IPS DF 4.7 (cell line): ENCODE results near the gene TSPAN15.
"Not testable (repeated sequence)": the region's sequence is repeated elsewhere in the genome, so short reads cannot be mapped to it uniquely, and the experiment has no call there.

Experiments
- DNase-seq: peaks from one replicate; pipeline ENCODE4 v3.0.0-alpha.2; 2013; ENCODE audit warnings: low spot score; ENCODE audit errors: extremely low read depth

Gene TSPAN15

DNA sequence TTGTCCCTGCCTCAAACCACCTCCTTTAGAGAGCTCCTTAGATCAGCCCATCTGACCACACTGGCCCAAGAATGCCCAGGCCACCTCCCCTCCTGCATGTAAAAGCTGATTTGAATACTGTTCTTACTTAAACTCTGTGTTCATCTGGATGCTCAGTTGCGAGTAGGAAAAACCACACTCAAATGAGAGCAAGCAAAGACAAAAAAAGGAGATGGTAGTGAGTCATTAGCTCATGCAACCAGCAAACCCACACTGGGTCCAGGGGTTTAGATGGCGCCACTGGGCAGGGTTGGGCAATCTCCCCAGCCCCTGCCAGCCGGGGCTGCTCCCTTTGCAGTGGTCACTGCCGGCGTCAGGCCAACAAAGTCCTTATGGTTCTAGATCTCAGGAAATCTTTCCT is 32.7 kb downstream of the TSPAN15 start:
- no peak for DNase-seq

DNA sequence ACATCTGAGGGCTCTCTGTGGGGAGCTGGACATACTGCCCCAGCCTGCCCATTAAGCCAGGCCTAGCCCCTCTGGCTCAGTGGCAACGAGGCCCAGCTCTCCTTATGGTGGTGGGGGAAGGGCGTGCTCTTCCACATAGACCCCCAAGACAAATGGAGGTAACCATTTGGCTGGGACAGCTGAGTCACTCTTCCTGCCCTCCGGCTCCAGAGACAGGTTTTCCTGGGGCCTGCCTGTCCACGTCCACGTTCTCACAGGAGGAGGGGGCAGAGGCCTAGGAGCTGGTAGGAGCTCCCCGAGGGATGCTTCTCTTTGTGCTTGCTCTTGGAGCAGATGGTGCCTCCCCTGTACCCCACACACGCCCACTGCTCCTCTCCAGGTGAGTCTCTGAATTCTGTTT is 33.5 kb downstream of the TSPAN15 start:
- no peak for DNase-seq

DNA sequence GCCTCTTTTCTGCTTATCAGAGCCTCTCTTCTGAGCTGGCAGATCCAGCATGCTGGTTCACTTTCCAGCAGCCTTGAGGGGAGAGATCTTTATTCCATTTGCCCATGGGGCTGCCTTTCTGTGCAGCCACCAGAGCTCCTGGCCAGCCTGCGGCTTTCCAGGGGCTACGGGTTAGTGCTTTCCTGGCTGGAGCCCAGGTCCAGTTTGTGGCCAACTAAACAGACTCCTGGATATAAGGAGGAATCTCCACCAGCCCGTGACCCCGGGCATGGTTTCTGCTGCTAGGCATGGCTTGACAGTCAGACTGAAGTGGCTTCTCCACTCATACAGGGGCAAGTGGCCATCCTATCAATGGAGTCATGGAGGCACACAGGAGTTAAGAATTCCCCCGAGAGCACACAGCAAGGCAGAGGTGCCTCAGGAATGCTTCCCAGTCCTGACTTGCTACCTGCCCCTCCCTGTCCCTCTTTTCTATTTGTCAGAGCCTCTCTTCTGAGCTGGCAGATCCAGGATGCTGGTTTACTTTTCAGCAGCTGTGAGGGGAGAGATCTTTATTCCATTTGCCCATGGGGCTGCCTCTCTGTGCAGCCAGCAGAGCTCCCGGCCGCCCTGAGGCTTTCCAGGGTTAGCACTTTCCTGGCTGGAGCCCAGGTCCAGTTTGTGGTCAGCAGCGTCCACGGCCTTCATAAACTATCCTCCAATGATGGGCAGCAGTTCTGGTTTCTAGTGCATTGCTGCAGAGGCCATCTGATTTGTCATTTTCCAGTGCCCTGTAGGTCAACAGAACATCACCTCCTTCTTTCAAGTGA is 35.9 kb downstream of the TSPAN15 start:
- no peak for DNase-seq

DNA sequence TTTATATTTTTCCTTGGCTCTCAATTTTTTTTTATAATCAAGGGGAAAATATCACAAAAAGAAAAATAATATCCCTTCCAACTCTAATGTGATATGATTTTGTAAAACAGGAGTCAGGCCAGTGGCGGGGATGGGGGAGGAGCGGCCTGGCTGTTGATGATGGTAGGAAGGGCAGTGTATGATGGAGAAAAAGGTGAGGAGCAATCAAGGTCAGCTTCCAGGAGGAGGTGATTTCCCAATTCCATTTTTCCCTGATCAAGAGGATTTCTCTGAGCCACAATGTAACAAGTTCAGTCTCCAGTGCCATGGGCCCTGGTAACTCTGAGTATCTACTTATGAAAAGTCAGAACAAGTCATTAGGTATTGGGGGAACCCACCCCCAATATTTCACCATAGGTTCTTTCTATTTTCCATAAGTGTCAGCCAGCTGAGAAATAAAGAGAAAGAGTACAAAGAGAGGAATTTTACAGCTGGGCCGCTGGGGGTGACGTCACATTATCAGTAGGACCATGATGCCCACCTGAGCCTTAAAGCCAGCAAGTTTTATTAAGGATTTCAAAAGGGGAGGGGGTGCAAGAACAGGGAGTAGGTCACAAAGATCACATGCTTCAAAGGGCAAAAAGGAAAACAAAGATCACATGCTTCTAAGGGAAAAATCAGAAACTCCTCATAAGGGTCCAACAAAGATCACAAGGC is 37.0 kb downstream of the TSPAN15 start:
- DNase-seq, result not testable (repeated sequence)

DNA sequence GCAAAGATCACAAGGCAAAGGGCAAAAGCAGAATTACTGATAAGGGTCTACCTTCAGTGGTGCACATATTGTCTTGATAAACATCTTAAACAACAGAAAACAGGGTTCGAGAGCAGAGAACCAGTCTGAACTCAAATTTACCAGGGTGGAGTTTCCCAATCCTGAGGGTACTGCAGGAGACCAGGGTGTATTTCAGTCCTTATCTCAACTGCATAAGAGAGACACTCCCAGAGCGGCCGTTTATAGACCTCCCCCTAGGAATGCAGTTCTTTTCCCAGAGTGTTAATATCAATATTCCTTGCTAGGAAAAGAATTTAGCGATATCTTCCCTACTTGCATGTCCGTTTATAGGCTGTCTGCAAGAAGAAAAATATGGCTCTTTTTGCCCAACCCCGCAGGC is 37.6 kb downstream of the TSPAN15 start:
- DNase-seq, result not testable (repeated sequence)

DNA sequence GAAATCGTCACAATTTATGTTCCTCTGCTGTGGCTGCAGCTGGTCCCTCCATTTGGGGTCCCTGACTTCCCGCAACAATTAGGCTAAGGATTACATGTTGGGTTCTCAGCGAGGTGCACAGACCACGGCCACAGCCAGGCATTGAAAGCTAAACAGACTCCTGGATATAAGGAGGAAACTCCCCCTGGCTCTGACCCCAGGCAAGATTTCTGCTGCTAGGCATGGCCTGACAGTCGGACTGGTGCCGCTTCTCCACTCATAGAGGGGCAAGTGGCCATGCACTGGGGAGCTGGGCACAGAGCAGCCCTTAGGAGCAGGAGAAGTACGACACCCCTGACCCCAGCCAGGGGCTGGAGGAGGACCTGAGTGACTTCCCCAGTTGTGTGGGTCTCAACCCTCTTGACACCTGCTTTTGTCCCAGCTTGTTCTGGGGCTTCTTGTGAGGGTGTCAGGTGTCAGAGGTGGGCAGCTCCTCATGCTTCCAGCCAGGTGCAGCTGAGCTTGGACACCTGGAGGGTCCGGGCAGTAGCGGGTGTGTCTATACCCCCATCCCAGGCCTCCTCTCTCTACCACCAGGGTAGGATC is 38.3 kb downstream of the TSPAN15 start:
- no peak for DNase-seq

DNA sequence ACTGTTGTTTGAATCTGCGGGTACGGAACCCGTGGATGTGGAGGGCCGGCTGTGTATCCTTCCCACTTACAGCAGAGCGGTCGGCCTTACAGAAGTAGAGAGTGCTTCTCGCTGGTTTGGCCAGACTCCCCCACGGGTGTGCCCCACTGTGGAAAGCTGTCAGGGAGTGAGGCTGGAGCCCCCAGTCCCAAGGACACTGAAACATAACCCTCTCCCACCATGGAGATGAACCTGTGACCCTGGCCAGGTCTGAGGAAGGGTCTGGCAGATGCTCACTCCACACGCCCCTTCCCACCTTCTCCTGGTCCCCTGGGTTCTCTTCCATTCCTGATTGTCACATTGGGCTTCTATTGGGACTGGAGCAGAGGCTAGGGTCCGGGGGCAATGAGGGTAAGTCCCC is 39.6 kb downstream of the TSPAN15 start:
- DNase-seq, result no peak

DNA sequence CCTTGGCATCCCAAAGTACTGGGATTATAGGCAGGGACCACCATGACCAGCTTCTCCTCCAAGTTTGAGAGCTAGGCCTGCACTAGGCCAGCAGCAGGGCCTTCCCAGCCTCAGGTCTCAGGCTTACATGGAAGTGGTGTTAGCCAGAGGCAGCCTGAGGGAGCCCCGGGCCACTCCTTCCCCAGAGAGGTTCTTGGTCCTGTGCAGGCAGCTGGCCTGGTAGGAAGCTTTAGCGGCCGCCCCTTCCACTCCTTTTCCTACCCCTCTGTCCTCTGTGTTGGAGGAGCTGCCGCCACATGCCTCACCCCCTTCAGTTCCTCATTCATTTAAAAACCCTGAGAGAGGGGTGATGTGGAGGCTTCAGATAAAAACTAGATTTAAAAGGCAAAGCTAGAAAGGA is 40.3 kb downstream of the TSPAN15 start:
- no peak for DNase-seq

DNA sequence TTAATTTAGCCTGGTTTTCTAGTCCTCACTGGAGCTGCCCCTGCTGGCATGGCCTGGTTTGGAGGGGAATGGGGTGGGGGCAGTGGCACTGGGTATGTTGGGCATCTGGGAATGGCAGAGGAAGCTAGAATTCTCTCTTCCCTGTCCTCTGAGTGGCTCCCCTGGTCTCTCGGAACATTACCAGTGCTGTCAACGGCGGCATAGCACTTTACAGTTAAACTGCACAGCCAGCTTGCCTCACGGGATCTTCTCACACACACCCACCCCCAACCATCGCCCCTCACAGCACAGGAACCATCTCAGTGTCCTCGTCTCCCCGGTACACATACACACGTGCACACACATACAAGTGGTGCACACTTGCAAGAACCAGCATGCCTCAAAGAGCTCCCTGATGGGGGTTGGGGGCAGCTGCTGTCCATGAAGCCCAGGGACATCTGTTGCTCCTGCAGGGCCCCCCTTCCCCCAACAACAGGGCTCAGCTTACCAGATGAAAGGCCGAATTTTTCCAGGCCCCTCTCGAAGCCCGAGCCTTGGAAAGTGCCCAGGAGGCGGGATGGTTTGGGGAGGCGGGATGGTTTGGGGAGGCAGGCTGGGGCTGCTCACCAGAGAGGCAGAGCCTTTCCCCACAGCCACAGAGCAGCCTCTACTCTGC is 41.0 kb downstream of the TSPAN15 start:
- no peak for DNase-seq

DNA sequence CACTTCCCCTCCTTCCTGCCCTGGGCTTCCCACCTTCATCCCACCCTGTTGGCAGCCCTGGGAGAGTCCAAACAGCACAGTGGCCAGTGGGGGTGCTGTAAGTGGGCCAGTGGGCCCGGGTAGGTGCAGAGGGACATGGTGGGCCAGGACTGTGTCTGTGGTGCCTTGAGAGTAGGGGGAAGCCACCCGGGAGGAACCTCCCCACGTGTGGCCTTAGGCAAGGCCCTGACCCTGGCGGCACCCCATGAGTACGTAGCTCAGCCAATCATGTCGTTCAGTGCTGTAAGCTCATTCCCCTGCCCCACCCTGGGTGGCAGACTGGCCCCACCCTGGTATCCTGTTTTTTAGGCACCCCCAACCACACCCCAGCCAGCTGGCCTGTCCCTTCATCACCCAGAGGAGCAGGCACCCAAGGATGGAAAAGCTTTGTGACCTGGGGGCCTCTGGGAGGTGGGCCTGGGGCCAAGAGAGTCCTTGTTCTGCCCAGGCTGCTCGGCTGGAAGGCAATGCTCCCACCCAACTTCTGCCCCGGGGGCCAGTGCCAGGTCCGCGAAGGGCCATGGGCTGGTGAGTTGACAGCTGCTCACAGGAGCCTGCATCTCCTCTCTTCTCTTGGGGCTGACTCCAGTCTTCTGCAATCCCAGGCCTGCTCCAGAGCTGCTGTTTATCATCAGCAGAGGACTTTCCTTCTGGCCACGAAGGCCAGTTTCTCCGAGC is 41.6 kb downstream of the TSPAN15 start:
- DNase-seq, result no peak

DNA sequence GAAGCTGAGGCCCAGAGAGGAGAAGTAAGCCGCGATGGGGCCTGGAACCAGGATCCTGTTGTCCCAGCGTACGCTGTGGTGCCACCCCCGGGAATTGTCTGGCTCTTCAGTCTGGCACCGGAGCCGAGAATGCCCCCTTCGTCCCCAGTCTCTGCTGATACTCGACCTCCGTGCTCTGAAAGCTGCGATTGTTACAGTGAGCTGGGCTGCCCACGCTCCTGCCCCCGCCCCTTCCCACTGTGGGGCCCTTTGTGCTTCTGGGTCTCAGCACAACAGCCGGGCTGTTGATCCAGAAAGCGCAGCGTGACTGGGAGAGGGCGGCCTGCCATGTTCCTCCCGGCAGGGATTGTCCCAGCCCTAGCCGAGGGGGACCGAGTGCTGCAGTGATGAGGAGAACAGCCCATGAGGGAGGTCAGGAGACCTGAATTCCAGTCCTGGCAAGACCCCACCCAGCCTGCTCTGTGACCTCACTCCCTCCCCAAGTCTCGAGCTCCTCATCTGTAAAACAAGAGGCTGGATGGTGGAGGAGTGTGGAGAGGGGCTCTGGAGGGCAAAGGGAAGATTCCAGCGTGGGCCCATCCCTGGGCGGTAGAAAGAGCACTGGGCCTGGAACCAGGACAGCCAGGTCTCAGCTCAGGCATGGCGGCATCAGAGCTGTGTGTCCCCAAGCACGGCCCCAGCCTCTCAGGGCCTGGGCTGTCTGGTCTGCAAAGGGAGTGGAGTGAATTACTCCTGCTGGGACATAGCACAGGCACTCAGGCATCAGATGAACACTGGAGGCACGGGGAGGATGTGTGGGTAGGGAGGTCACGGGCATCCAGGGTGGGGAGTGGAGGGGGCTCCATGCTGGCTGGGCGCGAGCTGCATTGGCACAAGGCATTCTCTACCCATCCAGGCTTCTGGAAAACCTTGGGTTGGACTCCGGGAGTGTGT is 43.6 kb downstream of the TSPAN15 start:
- DNase-seq, result no peak

DNA sequence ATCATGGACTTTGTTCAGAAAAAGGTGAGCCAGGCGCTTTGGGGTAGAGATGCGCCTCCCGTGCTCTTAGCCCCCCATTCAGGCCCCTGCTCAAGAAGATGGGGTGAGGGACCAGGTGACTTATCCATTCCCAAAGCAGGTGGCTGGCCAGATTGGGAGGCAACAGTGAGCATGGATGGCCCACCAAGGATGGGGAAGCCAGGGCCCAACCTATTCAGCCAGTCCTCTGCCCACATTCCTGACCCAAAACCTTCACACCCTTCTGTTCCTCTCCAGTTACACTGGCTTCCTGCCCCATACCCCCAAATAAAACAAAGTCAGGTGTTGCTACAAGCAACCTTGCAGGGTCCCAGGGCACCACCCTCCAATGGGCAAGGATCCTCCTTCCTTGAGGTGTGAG is 44.4 kb downstream of the TSPAN15 start:
- no peak for DNase-seq

DNA sequence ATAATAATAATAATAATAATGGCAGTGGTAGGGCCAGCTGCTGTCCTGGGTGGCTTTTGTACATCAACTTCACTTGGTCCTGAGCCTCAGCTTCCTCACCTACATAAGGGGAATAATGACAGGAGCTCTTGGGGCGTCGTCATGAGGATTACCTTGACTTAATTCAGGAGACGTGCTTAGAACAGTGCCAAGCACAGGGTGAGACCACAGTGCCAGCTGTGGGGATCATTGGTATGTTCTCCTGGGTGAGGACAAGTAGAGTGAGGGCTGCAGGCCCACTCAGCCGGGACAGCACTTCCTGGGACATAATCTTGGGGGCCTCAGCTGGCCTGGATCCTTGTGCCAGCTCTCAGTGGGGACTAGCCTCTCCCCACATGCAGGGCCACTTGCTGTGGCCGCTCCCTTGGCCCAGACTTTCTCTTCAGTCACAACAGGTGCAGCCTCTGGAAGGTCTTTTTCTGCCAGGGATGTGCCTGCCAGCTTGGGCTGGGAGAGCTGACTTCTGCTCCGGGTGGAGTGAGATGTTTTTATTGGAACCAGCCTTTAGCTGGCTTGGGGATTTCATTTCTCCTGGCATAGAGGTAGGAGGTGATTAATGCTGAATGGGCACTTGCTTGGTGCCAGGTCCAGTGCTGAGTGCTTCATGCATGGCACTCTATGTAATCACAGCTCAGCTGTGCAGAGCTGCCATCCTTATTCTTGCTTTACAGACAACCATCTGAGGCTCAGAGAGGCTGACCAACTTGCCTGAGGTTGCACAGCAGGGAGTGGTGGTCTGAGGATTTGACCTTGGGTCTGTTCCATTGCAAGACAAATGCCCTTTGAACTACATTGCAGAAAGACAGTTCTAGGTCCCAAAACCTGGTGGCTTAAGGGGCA is 45.3 kb downstream of the TSPAN15 start:
- no peak for DNase-seq

DNA sequence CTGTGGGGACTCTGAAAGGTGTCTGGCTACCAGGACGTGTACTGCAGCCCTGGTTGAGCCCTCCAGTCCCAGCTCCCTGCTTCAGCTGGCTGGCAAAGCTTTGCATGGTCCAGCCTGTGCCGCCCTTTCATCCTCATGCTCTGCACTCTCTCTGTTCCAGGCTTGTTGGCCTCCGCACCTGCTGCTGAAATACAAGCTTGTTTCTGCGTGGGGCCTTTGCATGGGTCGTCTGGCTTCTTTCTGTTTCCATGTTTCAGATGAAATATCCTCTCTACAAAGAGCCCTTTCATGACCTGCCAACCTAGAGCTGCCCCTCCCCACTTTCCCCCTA is 45.9 kb downstream of the TSPAN15 start:
- no peak for DNase-seq

DNA sequence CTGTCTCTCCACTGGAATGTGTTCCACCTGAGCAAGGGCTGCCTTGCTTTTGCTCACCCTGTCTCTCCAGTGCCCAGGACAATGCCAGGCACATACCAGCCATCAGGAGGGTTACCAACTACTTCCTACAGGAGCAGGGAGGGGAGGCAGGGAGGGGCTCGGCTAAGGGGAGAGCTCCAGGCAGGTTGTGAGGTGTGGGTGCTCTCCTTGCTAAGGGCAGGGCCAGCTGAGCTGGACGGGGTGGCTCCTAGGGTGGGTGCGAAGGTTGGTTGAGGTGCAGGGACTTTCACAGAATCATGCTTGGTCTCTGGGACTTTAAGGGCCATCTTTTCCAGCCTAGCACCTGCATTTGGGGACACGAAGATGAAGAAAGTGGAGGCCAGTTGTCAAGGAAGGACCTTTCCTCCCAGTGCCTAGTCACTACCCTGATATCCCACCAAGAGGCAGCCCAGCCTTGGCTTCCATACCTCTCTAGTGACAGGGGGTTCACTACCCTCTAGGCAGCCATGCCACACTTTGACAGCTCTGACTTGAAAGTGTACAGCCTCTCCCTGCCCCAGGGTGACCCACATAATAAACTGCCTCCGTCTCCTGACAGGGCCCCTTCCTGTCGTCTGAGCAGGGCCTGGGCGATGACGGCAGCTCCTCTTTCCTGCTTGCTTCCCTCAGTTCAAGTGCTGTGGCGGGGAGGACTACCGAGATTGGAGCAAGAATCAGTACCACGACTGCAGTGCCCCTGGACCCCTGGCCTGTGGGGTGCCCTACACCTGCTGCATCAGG is 46.5 kb downstream of the TSPAN15 start:
- DNase-seq, result no peak

DNA sequence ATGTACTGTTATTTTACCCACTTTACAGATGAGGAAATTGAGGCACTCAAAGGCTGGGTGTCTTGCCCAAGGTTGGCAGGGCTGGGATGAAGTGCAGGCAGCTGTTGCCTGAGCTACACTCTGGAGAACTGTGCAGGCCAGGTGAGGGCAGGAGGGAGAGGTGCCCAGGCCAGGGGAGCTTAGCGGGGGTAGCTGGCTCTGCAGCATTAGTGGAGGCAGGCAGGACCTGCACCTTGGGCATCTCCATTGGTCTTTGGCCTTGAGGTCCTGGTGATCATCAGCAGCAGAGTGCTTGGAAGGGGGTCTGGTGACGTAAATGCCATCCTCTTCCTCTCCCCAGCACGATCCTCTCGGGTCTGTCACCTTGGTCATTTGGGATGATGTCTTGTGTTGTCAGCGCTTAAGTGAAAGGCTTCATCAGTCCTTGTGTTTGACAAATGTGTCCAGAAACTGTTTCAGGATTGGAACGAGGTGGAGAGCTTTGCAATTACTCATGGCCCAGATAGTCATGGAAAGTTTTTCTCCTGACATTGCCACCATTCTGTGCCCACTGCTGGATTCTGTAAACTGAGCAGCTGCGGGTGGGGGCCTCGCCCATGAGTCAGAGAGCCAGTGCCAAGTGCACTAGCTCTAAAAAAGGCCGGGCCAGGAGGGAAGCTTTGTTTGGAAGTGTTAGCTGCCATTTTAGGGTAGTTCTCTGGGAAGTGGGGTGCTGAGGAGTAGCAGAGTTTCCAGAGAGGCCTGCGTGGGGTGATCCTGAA is 47.6 kb downstream of the TSPAN15 start:
- no peak for DNase-seq

DNA sequence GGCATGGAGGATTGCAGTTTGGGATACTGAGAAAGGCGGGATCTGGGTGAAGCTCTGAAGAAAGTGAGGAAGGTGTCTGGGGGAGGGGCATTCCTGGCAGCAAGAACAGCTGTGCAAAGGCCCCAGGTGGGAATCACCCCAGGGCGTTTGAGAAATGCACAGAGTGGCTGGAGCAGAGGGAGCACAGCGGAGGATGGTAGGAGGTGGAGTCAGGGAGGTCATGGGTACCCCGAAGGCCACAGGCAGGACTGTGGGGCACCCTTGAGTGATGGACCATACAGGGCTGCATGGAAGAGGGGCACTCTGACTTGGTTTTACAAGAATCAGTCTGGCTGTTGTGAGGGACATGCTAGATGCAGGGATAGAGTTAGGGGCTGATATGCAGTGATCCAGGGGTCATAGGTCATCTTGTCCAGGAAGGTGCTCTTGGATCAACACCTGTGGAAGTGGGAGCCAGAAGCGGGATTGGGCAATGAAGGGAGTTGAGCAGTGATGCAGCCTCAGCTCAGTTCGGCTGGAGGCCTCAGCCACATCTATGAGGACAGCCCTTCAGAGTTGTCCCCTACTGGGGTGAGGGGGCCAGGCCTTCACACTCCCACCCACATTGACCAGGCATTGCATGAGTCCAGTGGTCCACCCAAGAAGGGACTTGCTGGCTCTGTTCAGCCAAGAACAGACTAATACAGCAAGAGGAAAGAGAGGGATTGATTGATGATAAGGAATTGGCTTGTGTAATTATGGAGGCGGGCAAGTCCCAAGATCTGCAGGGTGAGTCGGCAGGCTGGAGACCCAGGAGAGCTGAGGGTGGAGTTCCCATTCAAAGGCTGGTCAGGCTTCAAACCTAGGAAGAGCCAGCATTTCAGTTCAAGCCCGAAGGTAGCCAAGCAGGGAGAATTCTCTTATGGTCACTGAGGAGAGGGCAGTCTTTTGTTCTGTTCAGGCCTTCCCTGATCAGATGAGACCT is 48.7 kb downstream of the TSPAN15 start:
- DNase-seq, result no peak
